NB4 (cell line): ENCODE data around the gene ALG6.
"Not testable (repeated sequence)": the region's sequence is repeated elsewhere in the genome, so short reads cannot be mapped to it uniquely, and the experiment has no call there.

Experiments
- POLR2A ChIP-seq: IDR thresholded peaks from 2 replicates; pipeline ENCODE4 v1.6.1; 2011; ENCODE audit warnings: mild to moderate bottlenecking; ENCODE audit not compliant: insufficient read length; ENCODE audit errors: extremely low read depth
- TF ChIP-seq, protein P1 (sequence below): IDR thresholded peaks from one replicate; pipeline ENCODE4 v1.5.1; 2012; ENCODE audit warnings: low read depth, low read length

DNA sequence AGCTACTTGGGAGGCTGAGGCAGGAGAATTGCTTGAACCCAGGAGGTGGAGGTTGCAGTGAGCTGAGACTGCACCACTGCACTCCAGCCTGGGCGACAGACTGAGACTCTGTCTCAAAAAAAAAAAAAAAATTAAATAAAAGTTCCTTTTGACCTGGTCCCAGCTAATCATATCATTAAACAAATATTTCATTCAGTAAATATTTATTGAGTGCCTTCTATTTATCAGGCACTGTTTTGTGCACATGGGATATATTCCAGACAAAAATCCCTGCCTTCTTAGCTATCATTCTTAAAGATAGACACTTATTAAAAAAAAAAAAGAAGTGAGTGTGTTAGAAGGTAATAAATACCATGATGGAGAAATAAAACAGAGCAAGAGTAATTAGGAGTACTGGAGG lies 53.3 kb downstream of the ALG6 start:
- TF ChIP-seq POLR2A, result not testable (repeated sequence)
- TF ChIP-seq, protein P1, sequence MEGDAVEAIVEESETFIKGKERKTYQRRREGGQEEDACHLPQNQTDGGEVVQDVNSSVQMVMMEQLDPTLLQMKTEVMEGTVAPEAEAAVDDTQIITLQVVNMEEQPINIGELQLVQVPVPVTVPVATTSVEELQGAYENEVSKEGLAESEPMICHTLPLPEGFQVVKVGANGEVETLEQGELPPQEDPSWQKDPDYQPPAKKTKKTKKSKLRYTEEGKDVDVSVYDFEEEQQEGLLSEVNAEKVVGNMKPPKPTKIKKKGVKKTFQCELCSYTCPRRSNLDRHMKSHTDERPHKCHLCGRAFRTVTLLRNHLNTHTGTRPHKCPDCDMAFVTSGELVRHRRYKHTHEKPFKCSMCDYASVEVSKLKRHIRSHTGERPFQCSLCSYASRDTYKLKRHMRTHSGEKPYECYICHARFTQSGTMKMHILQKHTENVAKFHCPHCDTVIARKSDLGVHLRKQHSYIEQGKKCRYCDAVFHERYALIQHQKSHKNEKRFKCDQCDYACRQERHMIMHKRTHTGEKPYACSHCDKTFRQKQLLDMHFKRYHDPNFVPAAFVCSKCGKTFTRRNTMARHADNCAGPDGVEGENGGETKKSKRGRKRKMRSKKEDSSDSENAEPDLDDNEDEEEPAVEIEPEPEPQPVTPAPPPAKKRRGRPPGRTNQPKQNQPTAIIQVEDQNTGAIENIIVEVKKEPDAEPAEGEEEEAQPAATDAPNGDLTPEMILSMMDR, result not testable (repeated sequence)
